CD4-positive, alpha-beta T cell treated with Interleukin-1 beta for 1 hour (primary cell): ENCODE data around the gene HES6.
"Not testable (repeated sequence)": the region's sequence is repeated elsewhere in the genome, so short reads cannot be mapped to it uniquely, and the experiment has no call there.

Experiments used
- DNase-seq, 2 donors: peaks; one replicate each; pipeline ENCODE4 v3.0.0-alpha.2; 2020 to 2022

HES6 gene

GRCh38 chr2:238272156-238272555 lies 32.3 kb upstream of the HES6 start:
- no peak for DNase-seq

- not testable (repeated sequence) for DNase-seq
These were observed 31.8 kb upstream of the HES6 start for GRCh38 chr2:238271686-238272085.

GRCh38 chr2:238271061-238271554 lies 31.3 kb upstream of the HES6 start:
- DNase-seq = no peak

- DNase-seq = no peak
These were observed 30.8 kb upstream of the HES6 start for GRCh38 chr2:238270606-238271005.

GRCh38 chr2:238269741-238270140 lies 29.9 kb upstream of the HES6 start:
- DNase-seq = no peak

GRCh38 chr2:238267884-238268680 lies 28.2 kb upstream of the HES6 start:
- no peak for DNase-seq

GRCh38 chr2:238267341-238267710 lies 27.5 kb upstream of the HES6 start:
- no peak for DNase-seq

GRCh38 chr2:238265605-238266004 lies 25.8 kb upstream of the HES6 start:
- DNase-seq = no peak

GRCh38 chr2:238264072-238264460 lies 24.2 kb upstream of the HES6 start:
- no peak for DNase-seq

- peak; percentile 73 to 77 for DNase-seq
These were observed 23.6 kb upstream of the HES6 start for GRCh38 chr2:238263204-238264071.

GRCh38 chr2:238262496-238263122 lies 22.8 kb upstream of the HES6 start:
- DNase-seq = no peak

- DNase-seq = no peak
These were observed 22.0 kb upstream of the HES6 start for GRCh38 chr2:238261718-238262375.

GRCh38 chr2:238260883-238261282 lies 21.0 kb upstream of the HES6 start:
- DNase-seq = no peak

GRCh38 chr2:238259061-238260020 lies 19.5 kb upstream of the HES6 start:
- DNase-seq = no peak

GRCh38 chr2:238257786-238258700 lies 18.2 kb upstream of the HES6 start:
- DNase-seq = no peak

GRCh38 chr2:238256594-238257104 lies 16.8 kb upstream of the HES6 start:
- DNase-seq = peak; percentile 79 to 80

GRCh38 chr2:238256111-238256510 lies 16.3 kb upstream of the HES6 start:
- DNase-seq = no peak

GRCh38 chr2:238255636-238256035 lies 15.8 kb upstream of the HES6 start:
- no peak for DNase-seq

GRCh38 chr2:238255151-238255551 lies 15.3 kb upstream of the HES6 start:
- DNase-seq = no peak

- DNase-seq = no peak
These were observed 14.4 kb upstream of the HES6 start for GRCh38 chr2:238254095-238254723.
